ENCODE results near the gene ATG13. TPM values are rescaled to one million over a fixed set of nuclear protein-coding genes. Genes with fewer than 3 reads are reported as not detected.

ATG13 gene
- total and polyA plus RNA-seq, 2 of the 4 experiments (the other 2 are of a cell fraction) = 43.0 to 49.7 TPM

DNA sequence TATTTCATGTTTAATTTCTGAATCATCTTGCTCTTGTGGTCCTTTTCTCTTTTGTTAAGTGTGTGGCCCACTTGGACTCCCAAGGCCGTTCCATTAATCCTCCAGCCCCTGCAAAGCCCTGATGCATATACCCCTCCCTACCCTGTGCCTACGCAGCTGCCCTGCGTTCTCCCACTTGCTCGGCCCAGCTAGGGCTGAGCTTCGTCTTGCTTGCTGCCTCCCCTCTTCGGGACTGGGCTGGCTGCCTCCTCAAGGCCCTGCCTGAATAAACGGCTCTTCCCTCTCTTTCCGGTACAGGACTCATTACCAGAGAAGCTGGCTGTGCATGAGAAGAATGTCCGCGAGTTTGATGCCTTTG is 54.6 kb downstream of the ATG13 start:
- Histone ChIP-seq H3K27ac (ENCODE audit: insufficient read depth, low read length) (no peak overlapping the region), H2AK5ac (ENCODE audit: low read depth, low read length) (no peak overlapping the region), H3K4me1 (ENCODE audit: control insufficient read depth, insufficient read depth, low read length) (peaks cover 10% of the 10 kb centered on the region), H3K9me3 (ENCODE audit: control insufficient read depth, insufficient read depth, low read length) (no peaks in the 10 kb centered on the region), H3K14ac (replicated peaks; ENCODE audit: low read depth, low read length) (no peak overlapping the region), H4K20me1 (ENCODE audit: insufficient read depth, low read length) (0 out of 2 replicates have a peak, but pooled peaks cover 3% of the 10 kb centered on the region), H3K79me1 (ENCODE audit: low read depth in 1 of 2, low read length in 2 of 2) (0 out of 4 replicates have a peak, but pooled peaks cover 0 to 6% of the 10 kb centered on the region in 2 experiments), H4K5ac (ENCODE audit: low read depth, low read length) (no peak overlapping the region), H3K9ac (ENCODE audit: low read depth, low read length) (no peak overlapping the region), H2BK20ac (ENCODE audit: low read depth, low read length) (no peak overlapping the region), H2AFZ (replicated peaks; ENCODE audit: low read length, poor library complexity) (no peak overlapping the region), H3K9me1 (ENCODE audit: insufficient read depth, low read length) (peaks cover 8% of the 10 kb centered on the region; the same call in 1 of the 2 replicates), H2BK15ac (ENCODE audit: low read depth, low read length) (no peak overlapping the region), H3K18ac (ENCODE audit: low read depth, low read length) (no peak overlapping the region), H3K56ac (ENCODE audit: extremely low read depth, insufficient read depth, low read length) (no peak overlapping the region), H3K4me2 (ENCODE audit: low read depth, low read length) (no peak overlapping the region), H3K23ac (ENCODE audit: low read depth, low read length) (no peak overlapping the region), H3K27me3 (ENCODE audit: control insufficient read depth, insufficient read depth, low read length) (no peaks in the 10 kb centered on the region), H3K4ac (ENCODE audit: low read depth, low read length) (no peak overlapping the region), H4K91ac (ENCODE audit: insufficient read depth, low read depth, low read length) (no peak overlapping the region), H2BK120ac (ENCODE audit: low read depth, low read length) (no peak overlapping the region), H3K4me3 (ENCODE audit: insufficient read depth, low read depth, low read length) (no peak overlapping the region), H2BK5ac (ENCODE audit: low read depth, low read length, poor library complexity, severe bottlenecking) (no peak overlapping the region), H3K36me3 (ENCODE audit: control insufficient read depth, insufficient read depth, low read length) (peaks cover 56% of the 10 kb centered on the region), H4K8ac (ENCODE audit: low read depth in 2 of 2, low read length in 2 of 2) (no peak overlapping the region), H2AK9ac (replicated peaks; ENCODE audit: low read depth, low read length, poor library complexity) (no peak overlapping the region)
- ATAC-seq (ENCODE audit: low read depth) (no peak), DNase-seq (no peak)
- ChIA-PET CTCF (no interaction called here), POLR2A (ENCODE audit: unreplicated experiment) (no interaction called here)
- dilution Hi-C loops (cut with HindIII; ENCODE audit: low sequenced_read_pairs, unreplicated experiment) = no loop called here
- intact Hi-C loops (cut with micrococcal nuclease) = no loop called here
- BruUV-seq (replicated peaks) = no TSS peak
- 90% methylated on average over 8 of the region's 10 CpGs; no CpG with 5 or more reads in 1 of the 2 experiments for WGBS, 2 experiments (ENCODE audit: extremely low coverage in 2 of 2, insufficient read length in 1 of 2)
- TF ChIP-seq RCOR1 (IDR thresholded peaks at IDR 0.05; ENCODE audit: insufficient replicate concordance, low read length) = no peak
- no peak for TF ChIP-seq FOS (IDR thresholded peaks at IDR 0.05; ENCODE audit: low read depth, low read length)
- no peak for TF ChIP-seq NFE2L2 (IDR thresholded peaks at IDR 0.05; ENCODE audit: low read depth, low read length)
- TF ChIP-seq RFX5 (IDR thresholded peaks at IDR 0.05; ENCODE audit: low read depth, low read length) = no peak
- TF ChIP-seq CHD1 (IDR thresholded peaks at IDR 0.05; ENCODE audit: low read depth, low read length) = no peak
- no peak for TF ChIP-seq RAD21 (IDR thresholded peaks at IDR 0.05; ENCODE audit: low read length)
- no peak for TF ChIP-seq MXI1 (IDR thresholded peaks at IDR 0.05; ENCODE audit: borderline replicate concordance, low read depth, low read length)
- no peak for TF ChIP-seq MAZ (IDR thresholded peaks at IDR 0.05; ENCODE audit: borderline replicate concordance, low read depth, low read length)
- no peak for TF ChIP-seq MAFK (IDR thresholded peaks at IDR 0.05; ENCODE audit: low read depth, low read length)
- TF ChIP-seq, protein P1, sequence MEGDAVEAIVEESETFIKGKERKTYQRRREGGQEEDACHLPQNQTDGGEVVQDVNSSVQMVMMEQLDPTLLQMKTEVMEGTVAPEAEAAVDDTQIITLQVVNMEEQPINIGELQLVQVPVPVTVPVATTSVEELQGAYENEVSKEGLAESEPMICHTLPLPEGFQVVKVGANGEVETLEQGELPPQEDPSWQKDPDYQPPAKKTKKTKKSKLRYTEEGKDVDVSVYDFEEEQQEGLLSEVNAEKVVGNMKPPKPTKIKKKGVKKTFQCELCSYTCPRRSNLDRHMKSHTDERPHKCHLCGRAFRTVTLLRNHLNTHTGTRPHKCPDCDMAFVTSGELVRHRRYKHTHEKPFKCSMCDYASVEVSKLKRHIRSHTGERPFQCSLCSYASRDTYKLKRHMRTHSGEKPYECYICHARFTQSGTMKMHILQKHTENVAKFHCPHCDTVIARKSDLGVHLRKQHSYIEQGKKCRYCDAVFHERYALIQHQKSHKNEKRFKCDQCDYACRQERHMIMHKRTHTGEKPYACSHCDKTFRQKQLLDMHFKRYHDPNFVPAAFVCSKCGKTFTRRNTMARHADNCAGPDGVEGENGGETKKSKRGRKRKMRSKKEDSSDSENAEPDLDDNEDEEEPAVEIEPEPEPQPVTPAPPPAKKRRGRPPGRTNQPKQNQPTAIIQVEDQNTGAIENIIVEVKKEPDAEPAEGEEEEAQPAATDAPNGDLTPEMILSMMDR (conservative IDR thresholded peaks at IDR 0.05; ENCODE audit: low read depth, low read length) = no peak
- no peak for TF ChIP-seq BHLHE40 (IDR thresholded peaks at IDR 0.05; ENCODE audit: low read depth, low read length)
- no peak for TF ChIP-seq CEBPB (IDR thresholded peaks at IDR 0.05; ENCODE audit: low read depth, low read length)
- TF ChIP-seq POLR2A (IDR thresholded peaks at IDR 0.05; ENCODE audit: low read depth, low read length) = no peak
- TF ChIP-seq, protein P2, sequence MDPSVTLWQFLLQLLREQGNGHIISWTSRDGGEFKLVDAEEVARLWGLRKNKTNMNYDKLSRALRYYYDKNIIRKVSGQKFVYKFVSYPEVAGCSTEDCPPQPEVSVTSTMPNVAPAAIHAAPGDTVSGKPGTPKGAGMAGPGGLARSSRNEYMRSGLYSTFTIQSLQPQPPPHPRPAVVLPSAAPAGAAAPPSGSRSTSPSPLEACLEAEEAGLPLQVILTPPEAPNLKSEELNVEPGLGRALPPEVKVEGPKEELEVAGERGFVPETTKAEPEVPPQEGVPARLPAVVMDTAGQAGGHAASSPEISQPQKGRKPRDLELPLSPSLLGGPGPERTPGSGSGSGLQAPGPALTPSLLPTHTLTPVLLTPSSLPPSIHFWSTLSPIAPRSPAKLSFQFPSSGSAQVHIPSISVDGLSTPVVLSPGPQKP (IDR thresholded peaks at IDR 0.05; ENCODE audit: borderline replicate concordance, low read depth, low read length) = no peak
- TF ChIP-seq, protein P3, sequence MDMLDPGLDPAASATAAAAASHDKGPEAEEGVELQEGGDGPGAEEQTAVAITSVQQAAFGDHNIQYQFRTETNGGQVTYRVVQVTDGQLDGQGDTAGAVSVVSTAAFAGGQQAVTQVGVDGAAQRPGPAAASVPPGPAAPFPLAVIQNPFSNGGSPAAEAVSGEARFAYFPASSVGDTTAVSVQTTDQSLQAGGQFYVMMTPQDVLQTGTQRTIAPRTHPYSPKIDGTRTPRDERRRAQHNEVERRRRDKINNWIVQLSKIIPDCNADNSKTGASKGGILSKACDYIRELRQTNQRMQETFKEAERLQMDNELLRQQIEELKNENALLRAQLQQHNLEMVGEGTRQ (IDR thresholded peaks at IDR 0.05; ENCODE audit: low read depth, low read length) = no peak
- in situ Hi-C loops (cut with MboI; ENCODE audit: low sequenced_read_pairs) = no loop called here

Data from IMR-90 (cell line).